Stimulated activated CD4-positive, alpha-beta T cell treated with anti-CD3 and anti-CD28 coated beads, Interleukin-15, amount 100 ng/mL, for 48 hours (primary cell): ENCODE data around the gene PIK3AP1.

Experiments used
- DNase-seq, 2 donors: peaks; one replicate each; pipeline ENCODE4 v3.0.0-alpha.2; 2020; ENCODE audit warnings: low read depth in 2 of 2

Gene PIK3AP1

GRCh38 chr10:96642973-96643372, 77.3 kb downstream of the PIK3AP1 start:
- peak; percentile 44 to 71 for DNase-seq

DNA sequence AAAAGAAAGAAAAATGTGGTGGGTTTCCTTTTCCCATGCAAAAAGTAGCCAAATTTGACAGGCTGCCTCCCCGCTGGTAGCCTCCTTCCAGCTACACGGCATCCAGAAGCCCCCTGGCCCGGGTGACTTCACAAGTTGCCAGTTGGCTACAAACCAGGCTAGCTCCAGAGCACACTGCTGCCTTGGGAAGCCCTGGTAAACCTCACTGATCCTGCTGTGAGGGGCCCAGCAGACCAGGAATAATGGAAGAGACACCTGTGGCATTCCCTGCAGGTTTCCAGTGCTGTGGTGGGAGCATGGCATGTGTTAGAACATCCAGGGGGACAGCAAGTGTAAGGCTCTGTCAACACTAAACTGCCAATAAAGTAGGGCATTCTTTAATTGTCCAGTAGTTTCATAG, 77.8 kb downstream of the PIK3AP1 start:
- DNase-seq = no peak

DNA sequence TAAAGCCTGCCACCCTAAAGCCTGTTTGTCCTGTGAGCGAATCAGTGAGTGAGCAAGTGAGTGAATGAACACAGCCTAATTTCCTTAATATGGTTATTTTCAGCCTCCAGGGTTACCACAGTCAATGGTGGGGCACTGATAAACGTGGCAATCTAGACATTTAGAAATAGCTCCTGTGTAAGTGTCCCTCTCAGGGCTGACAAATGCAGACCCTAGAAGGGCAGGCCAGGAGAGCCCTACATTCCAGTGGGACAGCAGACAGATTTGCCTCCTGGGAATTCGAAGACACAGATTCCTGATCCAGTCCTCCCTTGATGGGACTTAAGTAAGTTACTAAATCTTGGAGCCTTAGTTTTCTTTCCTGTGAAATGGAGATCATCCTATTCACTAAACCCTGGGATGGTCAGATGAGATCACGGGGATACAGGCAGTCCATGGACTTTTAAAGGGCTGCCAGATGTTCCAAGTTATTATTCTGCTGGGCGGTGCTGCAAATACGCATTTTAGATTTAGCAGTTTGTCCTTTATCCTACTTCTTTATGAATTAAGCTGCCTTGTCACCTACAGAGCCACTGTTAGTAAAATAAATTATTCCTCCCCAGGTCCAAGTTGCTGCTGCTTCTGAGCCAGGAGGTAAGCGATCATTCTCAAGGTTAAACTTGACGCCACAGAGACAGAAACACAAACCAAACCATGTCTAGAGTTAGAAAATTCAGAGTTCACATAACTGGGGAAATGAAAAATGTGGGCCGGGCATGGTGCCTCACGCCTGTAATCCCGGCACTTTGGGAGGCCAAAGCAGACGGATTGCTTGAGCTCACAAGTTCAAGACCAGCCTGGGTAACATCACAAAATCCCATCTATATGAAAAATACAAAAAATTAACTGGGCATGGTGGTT, 78.7 kb downstream of the PIK3AP1 start:
- no peak for DNase-seq

DNA sequence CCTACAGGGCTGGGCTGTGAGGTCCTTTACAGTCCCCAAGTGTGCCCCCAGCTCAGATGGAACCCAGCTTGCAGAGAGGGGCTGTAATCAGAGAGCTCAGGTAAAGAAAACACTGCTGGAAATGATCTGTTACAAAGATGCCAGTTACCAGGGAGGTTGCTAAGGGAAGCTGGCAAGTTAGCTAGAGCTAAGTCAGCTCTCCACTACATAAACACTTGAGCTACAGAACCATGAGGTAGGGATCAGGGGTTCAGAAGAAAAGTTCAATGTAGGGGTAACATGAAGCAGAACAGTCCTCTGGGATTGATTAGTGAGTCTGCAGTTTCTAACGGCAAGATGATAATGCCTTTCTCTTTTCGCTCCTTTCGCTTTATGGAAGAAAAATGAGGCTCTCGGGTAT, 80.4 kb downstream of the PIK3AP1 start:
- DNase-seq = no peak

DNA sequence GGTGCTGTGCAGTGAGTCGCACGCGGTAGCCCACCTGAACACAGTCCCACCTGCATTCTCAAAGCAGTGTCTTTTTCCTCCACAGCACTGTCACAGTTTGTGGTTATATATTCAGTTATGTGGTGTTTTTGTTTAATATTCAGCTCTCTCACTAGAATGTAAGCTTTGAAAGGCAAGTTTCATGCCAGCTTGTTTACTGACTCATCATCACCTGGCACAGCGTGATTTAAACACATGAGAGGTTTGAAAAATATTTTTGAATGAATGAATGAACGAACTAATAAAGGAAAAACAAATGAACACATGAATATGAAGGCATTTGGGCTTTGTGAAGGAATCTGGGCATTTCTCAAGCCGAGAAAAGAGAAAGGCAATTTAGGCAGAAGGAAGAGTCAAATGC, 81.6 kb downstream of the PIK3AP1 start:
- no peak for DNase-seq

DNA sequence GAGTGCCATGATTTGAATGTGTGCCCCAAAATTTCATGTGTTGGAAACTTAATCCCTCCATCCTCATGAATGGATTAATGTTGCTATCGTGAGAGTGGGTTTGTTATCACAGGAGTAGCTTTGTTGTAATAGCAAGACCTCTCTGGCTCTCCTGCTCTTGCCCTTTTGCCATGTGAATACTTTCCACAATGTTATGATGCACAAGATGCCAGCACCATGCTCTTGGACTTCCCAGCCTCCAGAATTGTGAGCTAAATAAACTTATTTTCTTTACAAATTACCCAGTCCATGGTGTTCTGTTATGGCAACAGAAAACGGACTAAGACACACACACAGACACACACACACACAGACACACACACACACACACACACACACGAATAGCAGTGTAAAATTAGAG, 82.2 kb downstream of the PIK3AP1 start:
- DNase-seq = no peak

GRCh38 chr10:96637709-96638108, 82.6 kb downstream of the PIK3AP1 start:
- no peak for DNase-seq

- no peak for DNase-seq
These were observed 83.8 kb downstream of the PIK3AP1 start for GRCh38 chr10:96636551-96636950.

DNA sequence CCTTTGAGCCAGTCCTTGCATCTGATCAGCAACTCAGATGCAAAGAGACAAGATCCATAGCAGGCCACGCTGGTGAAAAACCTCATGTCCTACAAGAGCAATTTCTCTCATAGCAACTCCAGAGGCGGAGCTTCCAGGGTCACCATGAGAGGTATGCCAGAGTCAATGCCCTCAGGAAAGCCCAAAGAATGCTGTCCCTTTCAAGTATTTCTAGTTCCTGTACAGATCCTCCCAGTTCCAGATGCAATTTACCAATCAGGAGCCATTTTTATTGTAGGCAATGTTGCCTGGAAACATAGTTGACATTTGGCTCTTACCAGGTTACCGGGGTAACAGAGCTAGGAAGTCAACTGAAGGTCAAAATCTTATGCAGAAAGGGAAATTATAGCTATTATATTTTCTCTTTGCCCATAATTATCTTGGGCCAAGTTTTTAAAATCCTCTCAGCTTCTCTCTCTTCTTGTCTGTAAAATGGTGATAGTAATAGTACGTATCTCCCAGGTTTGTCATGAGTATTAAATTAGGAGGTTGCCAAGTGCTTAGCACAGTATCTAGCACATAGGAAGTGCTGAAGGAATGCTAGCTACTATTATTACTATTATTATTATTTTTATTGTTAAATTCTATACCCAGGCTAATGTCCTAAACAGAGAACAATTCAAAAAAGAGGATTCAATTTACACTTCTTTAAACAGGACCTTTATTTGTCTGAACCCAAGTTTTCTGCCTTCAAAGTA, 87.2 kb downstream of the PIK3AP1 start:
- DNase-seq = no peak

- DNase-seq = no peak
These were observed 93.0 kb downstream of the PIK3AP1 start for GRCh38 chr10:96627292-96627691.

GRCh38 chr10:96626795-96627194, 93.5 kb downstream of the PIK3AP1 start:
- no peak for DNase-seq

GRCh38 chr10:96625173-96625572, 95.1 kb downstream of the PIK3AP1 start:
- no peak for DNase-seq

GRCh38 chr10:96622013-96622787, 98.1 kb downstream of the PIK3AP1 start:
- DNase-seq = no peak

GRCh38 chr10:96619796-96620773, 100.2 kb downstream of the PIK3AP1 start:
- no peak for DNase-seq

GRCh38 chr10:96619120-96619519, 101.2 kb downstream of the PIK3AP1 start:
- DNase-seq = no peak

GRCh38 chr10:96618653-96619052, 101.7 kb downstream of the PIK3AP1 start:
- no peak for DNase-seq

DNA sequence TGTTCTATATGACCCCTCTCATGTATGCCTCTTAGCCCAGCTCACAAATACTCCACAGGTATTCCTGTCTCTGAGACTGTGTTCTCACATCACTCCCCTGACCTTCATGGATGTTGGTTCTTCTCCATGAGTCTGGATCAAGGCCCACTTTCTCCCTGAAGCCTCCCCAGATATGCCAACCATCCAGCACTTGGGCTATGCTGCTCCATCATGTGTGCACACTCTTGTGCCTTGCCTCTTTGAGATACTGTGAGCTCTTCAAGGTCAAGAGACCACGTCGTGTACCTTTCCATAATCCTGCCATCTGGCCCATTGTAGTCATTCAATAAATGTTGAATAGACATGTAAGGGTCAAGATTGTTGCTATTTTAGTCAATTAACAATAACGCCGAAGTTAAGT, 103.4 kb downstream of the PIK3AP1 start:
- no peak for DNase-seq

GRCh38 chr10:96614515-96614914, 105.8 kb downstream of the PIK3AP1 start:
- no peak for DNase-seq

DNA sequence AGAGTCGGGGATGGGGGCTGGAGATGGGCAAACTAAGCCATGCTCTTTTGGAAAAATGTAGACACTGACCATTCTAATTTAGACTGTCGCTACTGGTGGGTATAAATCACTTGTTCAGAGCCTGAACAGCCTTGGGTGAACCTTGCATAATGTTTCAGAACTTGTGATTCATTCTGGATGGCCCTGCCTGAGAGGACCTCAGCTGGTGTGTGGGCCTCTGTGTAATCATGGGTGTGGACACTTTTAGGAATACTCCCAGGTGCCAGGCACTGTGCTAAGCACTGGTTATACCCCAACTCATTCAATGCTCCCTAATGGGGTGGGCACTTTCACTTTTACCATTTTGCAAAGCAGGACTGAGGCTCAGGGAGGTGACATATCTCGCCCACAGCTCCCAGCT, 106.7 kb downstream of the PIK3AP1 start:
- DNase-seq = no peak

- DNase-seq = no peak
These were observed 108.1 kb downstream of the PIK3AP1 start for GRCh38 chr10:96612055-96612830.
